Measurements from ENCODE around the gene DIAPH1.
"Not testable (repeated sequence)": the region's sequence is repeated elsewhere in the genome, so short reads cannot be mapped to it uniquely, and the experiment has no call there.

The DIAPH1 gene

DNA sequence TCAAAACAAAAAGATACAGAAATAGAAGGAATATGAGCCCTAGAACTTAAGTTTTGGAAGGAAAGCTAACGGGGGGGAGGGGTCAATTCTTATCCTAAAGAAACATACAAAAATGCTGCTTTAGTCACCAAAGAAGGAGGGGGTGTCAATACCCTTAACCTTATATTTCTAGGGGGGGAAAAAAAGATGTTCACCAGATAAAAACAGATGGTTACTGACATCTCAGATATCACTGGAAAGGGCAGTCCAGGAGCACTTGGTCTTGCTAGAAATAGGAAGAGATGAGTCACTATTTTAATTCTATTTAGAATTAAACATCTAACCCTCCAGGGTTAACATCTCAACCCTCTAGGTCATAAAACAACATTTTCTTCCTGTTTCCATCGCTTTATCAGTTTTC lies 1.7 kb downstream of the DIAPH1 start:
- Mint-ChIP-seq H3K27ac (peak overlapping the region; percentile 92 to 94), H3K4me3 (peak overlapping the region; percentile 92 to 99), H3K36me3 (ENCODE audit: insufficient read depth) (peaks cover 37% of the 10 kb centered on the region), H3K4me1 (ENCODE audit: low read depth in 2 of 2) (peaks cover 37 to 51% of the 10 kb centered on the region in 2 donors), H3K27me3 (no peaks in the 10 kb centered on the region), H3K9me3 (no peaks in the 10 kb centered on the region)
- DNase-seq (no peak), ATAC-seq (replicated peaks) (no peak)

DNA sequence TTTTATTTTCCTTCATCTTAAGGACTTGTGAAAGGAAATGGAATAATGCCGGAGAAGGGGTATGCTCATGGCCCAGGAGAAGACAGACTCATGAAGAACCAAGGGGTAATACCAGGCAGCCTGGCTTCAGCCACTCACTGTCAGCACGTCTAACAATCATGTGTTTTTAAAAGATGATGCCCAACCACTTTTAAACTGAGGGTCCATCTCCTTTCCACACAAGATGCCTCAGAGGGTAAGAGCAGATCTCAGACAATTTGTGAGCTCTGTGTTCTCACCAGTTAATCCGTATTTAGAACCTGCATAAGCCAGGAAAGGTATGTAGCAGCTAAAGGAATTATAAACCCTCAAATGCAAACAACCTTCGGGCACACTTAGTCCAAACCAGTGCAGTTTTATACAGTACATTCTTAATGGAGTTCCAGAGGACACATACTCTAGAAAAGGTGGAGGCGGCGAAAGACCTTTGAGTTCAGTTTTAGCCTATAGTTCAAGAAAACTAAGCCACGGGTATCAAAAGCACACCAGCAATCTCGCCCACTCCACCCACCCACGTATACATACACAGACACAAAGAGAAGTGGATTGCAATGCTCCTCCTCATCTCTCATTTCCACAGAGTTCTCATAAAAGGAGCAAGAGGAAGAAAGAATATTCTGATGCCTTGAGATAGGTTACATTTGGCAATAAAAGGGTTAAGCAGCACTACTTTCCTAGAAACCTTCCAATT lies 2.6 kb downstream of the DIAPH1 start:
- H3K27me3 Mint-ChIP-seq = no peaks in the 10 kb centered on the region

DNA sequence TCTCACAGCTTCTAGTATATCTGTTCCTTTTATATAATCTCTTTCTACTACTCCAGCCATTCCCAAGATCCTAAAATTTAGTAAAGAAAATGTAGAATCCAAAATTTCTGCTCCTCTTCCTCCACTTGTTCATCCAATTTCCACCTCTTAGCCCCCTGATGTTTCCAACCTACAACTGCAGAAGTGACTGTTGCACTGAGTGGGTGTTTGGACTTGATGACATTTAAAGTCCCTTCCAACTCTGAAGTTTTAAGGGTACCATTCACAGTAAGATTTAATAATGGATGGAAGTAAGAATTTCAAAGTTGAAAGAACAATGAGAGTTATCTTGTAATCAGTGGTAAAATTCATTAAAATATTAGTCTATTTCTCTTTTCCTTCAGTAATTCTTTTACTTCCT lies 5.5 kb downstream of the DIAPH1 start:
- H3K27ac Mint-ChIP-seq = peak overlapping the region; percentile 20 to 50
- DNase-seq (no peak), ATAC-seq (replicated peaks) (no peak)
- H3K9me3 Mint-ChIP-seq = no peaks in the 10 kb centered on the region
- H3K4me3 Mint-ChIP-seq = peak overlapping the region; percentile 11 to 57
- H3K27me3 Mint-ChIP-seq = no peaks in the 10 kb centered on the region
- H3K36me3 Mint-ChIP-seq (ENCODE audit: insufficient read depth) = peaks cover 50% of the 10 kb centered on the region
- H3K4me1 Mint-ChIP-seq (ENCODE audit: low read depth in 2 of 2) = peaks cover 51 to 73% of the 10 kb centered on the region in 2 donors

More for the DNA sequence above, 2.6 kb downstream of the DIAPH1 start:
- peaks cover 39% of the 10 kb centered on the region for H3K36me3 Mint-ChIP-seq (ENCODE audit: insufficient read depth)
- H3K27ac Mint-ChIP-seq = peak overlapping the region; percentile 92 to 94
- H3K4me1 Mint-ChIP-seq (ENCODE audit: low read depth in 2 of 2) = peaks cover 42 to 59% of the 10 kb centered on the region in 2 donors
- no peaks in the 10 kb centered on the region for H3K9me3 Mint-ChIP-seq
- DNase-seq (no peak), ATAC-seq (replicated peaks) (no peak)
- peak overlapping the region; percentile 92 to 99 for H3K4me3 Mint-ChIP-seq

DNA sequence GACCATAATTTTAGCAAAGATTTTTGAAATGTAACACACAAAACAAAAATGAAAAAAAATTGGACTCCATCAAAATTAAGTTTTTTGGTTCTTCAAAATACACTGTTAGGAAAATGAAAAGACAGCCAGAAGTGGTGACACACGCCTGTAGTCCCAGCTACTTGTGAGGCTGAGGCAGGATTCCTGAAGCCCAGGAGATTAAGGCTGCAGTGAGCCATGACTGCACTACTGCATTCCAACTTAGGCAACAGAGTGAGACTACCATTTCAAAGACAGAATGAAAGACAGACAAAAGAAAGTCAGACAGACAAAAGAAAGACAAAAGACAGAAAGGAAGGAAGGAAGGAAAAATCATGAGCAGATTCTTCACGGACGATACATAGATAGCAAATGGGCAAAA lies 7.5 kb downstream of the DIAPH1 start:
- ATAC-seq (replicated peaks) = no peak
- Mint-ChIP-seq H3K4me3 (peak overlapping the region; percentile 41 to 47), H3K9me3 (no peaks in the 10 kb centered on the region), H3K27ac (peak overlapping the region in 1 of 2 donors; percentile 83), H3K27me3 (no peaks in the 10 kb centered on the region), H3K4me1 (ENCODE audit: low read depth in 2 of 2) (peaks cover 50 to 70% of the 10 kb centered on the region in 2 donors), H3K36me3 (ENCODE audit: insufficient read depth) (peaks cover 53% of the 10 kb centered on the region)
- no peak for DNase-seq

DNA sequence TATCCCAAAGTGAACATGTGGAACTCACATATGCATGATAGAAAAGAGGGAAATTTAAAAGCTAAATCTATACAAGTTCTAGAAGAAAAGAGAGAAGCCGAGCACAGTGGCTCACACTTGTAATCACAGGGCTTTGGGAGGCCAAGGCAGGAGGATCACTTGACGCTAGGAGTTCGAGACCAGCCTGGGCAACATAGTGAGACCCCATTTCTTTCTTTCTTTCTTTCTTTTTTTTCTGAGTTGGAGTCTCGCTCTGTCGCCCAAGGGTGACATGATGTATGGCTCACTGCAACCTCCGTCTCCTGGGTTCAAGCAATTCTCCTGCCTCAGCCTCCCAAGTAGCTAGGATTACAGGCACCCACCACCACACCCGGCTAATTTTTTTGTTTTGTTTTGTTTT lies 8.9 kb downstream of the DIAPH1 start:
- Mint-ChIP-seq H3K36me3 (ENCODE audit: insufficient read depth) (peaks cover 61% of the 10 kb centered on the region), H3K4me3 (peak overlapping the region; percentile 41 to 71), H3K4me1 (ENCODE audit: low read depth in 2 of 2) (peaks cover 52 to 73% of the 10 kb centered on the region in 2 donors), H3K27ac (peak overlapping the region; percentile 76 to 83)
- H3K27me3 Mint-ChIP-seq; H3K9me3 Mint-ChIP-seq; DNase-seq; ATAC-seq (replicated peaks): not testable (repeated sequence)

DNA sequence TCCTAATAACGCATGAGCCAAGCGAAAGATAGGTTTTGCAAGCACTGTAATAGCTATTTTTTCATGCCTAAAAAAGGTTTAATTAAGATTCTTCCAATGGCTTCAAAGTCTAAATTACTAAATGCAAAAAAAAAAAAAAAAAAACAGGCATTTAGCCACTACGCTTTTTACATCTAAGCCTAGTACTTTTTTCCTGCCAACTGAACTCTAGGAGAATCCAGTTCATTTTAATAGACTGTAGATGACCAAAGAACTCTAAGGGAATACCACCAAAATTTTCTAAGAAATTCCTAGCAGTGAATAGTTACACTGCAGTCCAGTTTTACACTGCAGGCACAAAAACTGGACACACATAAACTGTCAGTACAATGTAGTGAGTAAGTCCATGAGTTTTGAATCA lies 9.8 kb downstream of the DIAPH1 start:
- ATAC-seq (replicated peaks) (no peak), DNase-seq (no peak)
- Mint-ChIP-seq H3K9me3 (no peaks in the 10 kb centered on the region), H3K27ac (peak overlapping the region; percentile 88 to 90), H3K36me3 (ENCODE audit: insufficient read depth) (peaks cover 52% of the 10 kb centered on the region), H3K4me3 (peak overlapping the region; percentile 10 to 71), H3K4me1 (ENCODE audit: low read depth in 2 of 2) (peaks cover 57 to 74% of the 10 kb centered on the region in 2 donors), H3K27me3 (no peaks in the 10 kb centered on the region)

DNA sequence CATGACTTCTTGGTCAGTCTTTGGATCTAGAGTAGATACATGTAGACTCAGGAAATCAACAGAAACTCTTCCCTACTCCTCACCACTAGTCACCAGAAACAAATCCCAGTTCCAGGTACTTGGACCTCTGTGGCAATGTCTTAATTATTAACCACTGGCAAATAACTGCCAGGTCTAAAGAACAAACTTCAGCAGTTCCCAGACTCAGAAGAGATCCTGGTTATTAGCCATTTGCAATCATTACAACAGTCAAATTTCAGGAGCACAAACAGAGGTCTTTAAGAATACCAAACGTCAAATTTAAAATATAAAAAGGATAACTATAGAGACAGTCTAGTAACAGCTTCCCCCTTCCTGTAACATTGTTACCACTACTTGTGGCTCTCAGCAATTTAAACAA lies 10.2 kb downstream of the DIAPH1 start:
- no peaks in the 10 kb centered on the region for H3K27me3 Mint-ChIP-seq
- no peak for ATAC-seq (replicated peaks)
- peaks cover 61 to 75% of the 10 kb centered on the region in 2 donors for H3K4me1 Mint-ChIP-seq (ENCODE audit: low read depth in 2 of 2)
- H3K36me3 Mint-ChIP-seq (ENCODE audit: insufficient read depth) = peaks cover 48% of the 10 kb centered on the region
- peak overlapping the region; percentile 71 to 77 for H3K4me3 Mint-ChIP-seq
- H3K9me3 Mint-ChIP-seq = no peaks in the 10 kb centered on the region
- H3K27ac Mint-ChIP-seq = peak overlapping the region; percentile 88 to 90
- no peak for DNase-seq

DNA sequence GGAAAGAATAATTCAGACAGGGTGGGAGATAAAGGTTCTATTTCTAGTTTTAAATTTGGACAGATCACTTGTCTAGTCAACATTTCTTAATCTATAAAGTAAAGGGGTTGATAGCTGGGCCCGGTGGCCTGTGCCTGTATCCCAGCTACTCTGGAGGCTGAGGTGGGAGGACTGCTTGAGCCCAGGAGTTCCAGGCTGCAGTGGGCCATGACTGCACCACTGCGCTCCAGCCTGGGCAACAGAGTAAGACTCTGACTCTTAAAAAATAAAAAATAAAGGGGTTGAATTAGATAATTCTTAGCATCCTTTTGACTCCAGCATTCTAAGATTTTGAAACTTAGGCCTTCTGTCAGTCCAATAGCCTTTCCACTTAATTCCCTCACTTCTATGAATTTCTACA lies 10.8 kb downstream of the DIAPH1 start:
- peak overlapping the region; percentile 71 to 77 for H3K4me3 Mint-ChIP-seq
- no peaks in the 10 kb centered on the region for H3K9me3 Mint-ChIP-seq
- peaks cover 43% of the 10 kb centered on the region for H3K36me3 Mint-ChIP-seq (ENCODE audit: insufficient read depth)
- H3K27ac Mint-ChIP-seq = peak overlapping the region; percentile 88 to 90
- DNase-seq = no peak
- peaks cover 57 to 74% of the 10 kb centered on the region in 2 donors for H3K4me1 Mint-ChIP-seq (ENCODE audit: low read depth in 2 of 2)
- no peaks in the 10 kb centered on the region for H3K27me3 Mint-ChIP-seq
- no peak for ATAC-seq (replicated peaks)

DNA sequence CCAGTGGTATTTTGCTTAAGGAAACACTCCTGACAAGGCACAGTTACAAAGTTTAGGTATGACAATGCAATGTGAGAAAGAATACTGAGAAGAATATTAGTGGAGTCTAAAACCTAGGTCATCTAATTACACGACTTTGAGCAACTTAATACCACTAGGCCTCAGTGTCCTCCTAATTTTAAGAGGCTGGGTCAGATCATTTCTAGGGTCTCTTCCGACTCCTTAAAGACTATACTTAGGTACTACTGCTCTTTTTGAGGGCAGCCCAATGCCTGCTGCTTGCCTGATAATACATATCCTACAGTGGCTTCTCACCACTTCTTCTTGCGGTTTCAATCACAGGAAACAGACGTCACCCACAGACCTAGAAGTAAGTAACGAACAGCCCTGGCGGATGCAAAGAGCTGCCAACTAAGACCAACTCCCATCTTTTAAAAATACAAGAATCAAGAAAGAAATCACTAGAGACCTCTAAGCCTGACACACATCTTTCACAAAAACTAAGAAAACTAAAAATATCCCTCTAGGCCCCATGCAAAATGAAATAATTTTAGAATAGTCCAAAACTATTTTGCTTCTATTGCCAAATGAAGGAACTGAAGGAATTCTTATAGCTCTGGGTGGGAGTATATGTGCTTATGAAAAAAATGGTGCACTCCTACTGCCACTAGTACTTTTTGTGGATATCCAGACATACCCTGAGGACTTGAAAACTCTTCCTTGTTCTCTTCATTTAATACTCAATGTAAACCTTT lies 13.1 kb downstream of the DIAPH1 start:
- Mint-ChIP-seq H3K9me3 (no peaks in the 10 kb centered on the region), H3K4me1 (ENCODE audit: low read depth in 2 of 2) (peaks cover 55 to 67% of the 10 kb centered on the region in 2 donors), H3K36me3 (ENCODE audit: insufficient read depth) (peaks cover 29% of the 10 kb centered on the region), H3K27me3 (no peaks in the 10 kb centered on the region), H3K4me3 (peak overlapping the region; percentile 71 to 77), H3K27ac (peak overlapping the region; percentile 88 to 90)
- ATAC-seq (replicated peaks) = peak; percentile 97
- DNase-seq = peak; percentile 66 to 73 (median 66)

DNA sequence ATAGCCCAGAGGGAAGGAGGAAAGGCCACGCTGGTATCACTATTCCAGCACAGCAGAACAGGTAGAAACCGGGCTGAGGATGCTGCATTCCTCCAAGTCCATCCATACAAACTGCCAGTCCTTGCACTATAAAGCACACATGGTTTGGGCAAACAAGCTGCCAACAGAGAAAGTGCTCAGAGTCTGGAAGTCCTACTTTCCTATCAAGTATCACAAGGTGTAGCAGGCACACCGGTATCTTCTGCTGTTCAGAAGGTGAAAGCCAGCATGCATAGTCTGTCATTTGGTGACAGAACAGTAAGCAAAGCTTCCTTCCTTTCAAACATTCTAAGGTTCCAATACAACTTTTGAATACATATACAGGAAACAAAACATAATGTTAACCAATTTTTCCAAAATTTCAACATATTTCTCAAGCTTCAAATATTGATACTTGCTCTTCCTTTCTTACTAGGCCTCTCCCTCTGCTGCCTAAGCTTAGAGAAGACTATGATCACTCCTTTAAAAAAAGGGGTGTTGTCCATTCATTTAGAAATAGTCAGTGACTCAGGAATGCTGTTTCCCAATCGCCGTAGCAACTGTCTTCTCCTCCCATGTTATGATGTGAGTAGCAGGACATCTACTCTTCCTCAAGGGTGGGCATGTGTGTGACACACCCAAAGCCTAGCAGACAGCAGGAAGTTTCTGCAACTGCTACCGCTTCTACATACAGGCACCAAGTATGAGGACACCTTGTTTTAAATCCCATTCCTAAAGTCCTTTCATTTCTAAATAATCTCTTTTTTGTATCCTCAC lies 14.7 kb downstream of the DIAPH1 start:
- Mint-ChIP-seq H3K27me3 (no peaks in the 10 kb centered on the region), H3K4me3 (peak overlapping the region; percentile 67 to 76), H3K36me3 (ENCODE audit: insufficient read depth) (peaks cover 23% of the 10 kb centered on the region), H3K4me1 (ENCODE audit: low read depth in 2 of 2) (peaks cover 60 to 70% of the 10 kb centered on the region in 2 donors), H3K9me3 (no peaks in the 10 kb centered on the region), H3K27ac (peak overlapping the region; percentile 88 to 90)
- ATAC-seq (replicated peaks) = no peak
- DNase-seq = no peak

DNA sequence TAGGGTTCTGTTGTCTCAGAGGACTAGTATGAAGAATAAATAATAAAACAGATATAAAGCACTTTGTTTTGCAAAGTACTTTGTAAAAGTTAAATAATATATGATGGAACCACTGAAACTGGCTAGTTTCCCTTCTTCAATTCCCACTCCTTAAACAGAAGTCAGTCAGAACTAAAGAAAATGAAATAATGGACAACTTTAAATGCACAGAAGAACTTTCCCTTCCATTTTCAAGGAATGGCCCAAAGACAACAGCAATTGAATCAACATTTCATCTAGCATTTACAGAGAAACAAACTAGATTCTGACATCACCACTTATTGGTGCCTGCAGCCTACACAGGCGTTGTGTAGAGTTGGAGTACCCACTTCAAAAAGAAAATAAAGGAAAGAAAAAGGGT lies 16.2 kb downstream of the DIAPH1 start:
- peak overlapping the region; percentile 88 to 90 for H3K27ac Mint-ChIP-seq
- H3K27me3 Mint-ChIP-seq = no peaks in the 10 kb centered on the region
- H3K9me3 Mint-ChIP-seq = no peaks in the 10 kb centered on the region
- H3K4me1 Mint-ChIP-seq (ENCODE audit: low read depth in 2 of 2) = peaks cover 60 to 69% of the 10 kb centered on the region in 2 donors
- no peak for DNase-seq
- no peak for ATAC-seq (replicated peaks)
- peaks cover 19% of the 10 kb centered on the region for H3K36me3 Mint-ChIP-seq (ENCODE audit: insufficient read depth)
- peak overlapping the region; percentile 51 to 76 for H3K4me3 Mint-ChIP-seq

DNA sequence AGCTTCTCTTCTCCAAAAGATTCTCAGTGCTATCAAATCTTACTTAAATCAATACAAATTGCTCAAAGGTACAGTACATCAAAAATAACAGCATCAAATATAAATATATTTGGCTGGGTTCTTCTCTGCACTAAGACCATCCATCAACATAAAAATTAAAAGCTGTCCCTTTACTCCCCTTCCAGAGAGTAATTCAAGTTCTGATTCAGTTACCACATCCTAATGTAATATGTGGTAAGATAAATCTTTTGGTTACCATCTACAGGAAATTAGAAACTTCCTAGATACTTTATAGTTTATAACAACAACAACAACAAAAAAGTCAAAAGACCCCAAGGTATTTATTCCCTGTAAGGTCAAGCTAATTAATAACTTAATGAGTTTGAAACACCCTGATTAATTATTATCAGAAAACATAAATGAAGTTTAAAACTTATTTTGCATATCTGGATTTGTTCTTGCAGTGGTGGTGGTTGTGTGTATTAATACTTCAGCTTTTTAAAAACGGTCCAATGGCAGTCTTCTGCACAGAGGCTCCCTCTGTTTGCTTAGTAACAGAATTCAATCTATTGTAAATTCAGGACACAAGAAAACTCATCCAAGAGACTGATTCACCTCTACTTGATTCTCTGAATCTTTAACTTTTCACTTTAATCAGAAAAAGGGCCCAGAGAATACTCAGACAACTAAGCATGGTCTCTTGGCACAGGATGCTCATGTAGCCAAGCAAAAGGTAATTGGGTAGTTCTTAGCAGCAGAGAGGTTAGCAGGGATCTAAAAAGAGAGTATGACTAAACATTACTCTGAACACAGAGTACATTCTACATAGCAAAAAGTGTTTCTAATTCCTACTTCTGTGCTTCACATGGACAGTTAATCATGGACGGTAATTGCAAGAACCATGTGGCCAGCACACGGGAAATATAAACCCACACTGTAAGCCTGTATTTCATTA lies 20.1 kb downstream of the DIAPH1 start:
- Mint-ChIP-seq H3K27ac (peak overlapping the region; percentile 52 to 83), H3K27me3 (no peaks in the 10 kb centered on the region)
- peak; percentile 70 for ATAC-seq (replicated peaks)

More for the DNA sequence above, 20.1 kb downstream of the DIAPH1 start:
- peaks cover 20% of the 10 kb centered on the region for H3K36me3 Mint-ChIP-seq (ENCODE audit: insufficient read depth)
- peak overlapping the region; percentile 49 to 55 for H3K4me3 Mint-ChIP-seq
- H3K9me3 Mint-ChIP-seq = no peaks in the 10 kb centered on the region
- peaks cover 50 to 54% of the 10 kb centered on the region in 2 donors for H3K4me1 Mint-ChIP-seq (ENCODE audit: low read depth in 2 of 2)
- no peak for DNase-seq
